HepG2 (cell line): ENCODE measurements around the gene XPO5. TPM values are rescaled to one million over a fixed set of nuclear protein-coding genes. Genes with fewer than 3 reads are reported as not detected.

Source experiments
- AHDC1 ChIP-seq: sonication (generic); formaldehyde crosslinking; IDR thresholded peaks from 2 replicates; pipeline ENCODE4 v1.5.1; 2020; ENCODE audit warnings: mild to moderate bottlenecking, missing genetic modification reagents, borderline replicate concordance
- ATF2 ChIP-seq: sonication (generic); formaldehyde crosslinking; IDR thresholded peaks from 2 replicates; pipeline ENCODE4 v1.4.0; 2020; ENCODE audit warnings: missing genetic modification reagents
- ATF4 ChIP-seq, 2 experiments: fragments of 450-650 bp in 1 of 2; sonication (generic) in 1 of 2; formaldehyde crosslinking; IDR thresholded peaks; 2 replicates each; pipeline versions ENCODE4 v1.5.0 to v1.8.0; 2020 to 2022; ENCODE audit warnings: mild to moderate bottlenecking in 1 of 2, missing genetic modification reagents in 1 of 2
- HMGXB4 ChIP-seq, 2 experiments: sonication (generic) in 1 of 2; formaldehyde crosslinking in 1 of 2; IDR thresholded peaks; 2 replicates each; pipeline versions ENCODE4 v1.4.0 to v1.6.1; 2018 to 2020; ENCODE audit warnings: missing genetic modification reagents in 2 of 2, borderline replicate concordance in 1 of 2, low read depth in 1 of 2, mild to moderate bottlenecking in 1 of 2, missing biosample characterization in 1 of 2
- KMT2B ChIP-seq: IDR thresholded peaks from 2 replicates; pipeline ENCODE4 v1.6.1; 2016; ENCODE audit warnings: missing genetic modification reagents, missing compliant biosample characterization
- MEIS2 ChIP-seq: sonication (generic); formaldehyde crosslinking; IDR thresholded peaks from 2 replicates; pipeline ENCODE4 v1.9.0; 2021; ENCODE audit warnings: mild to moderate bottlenecking, missing genetic modification reagents
- RELA ChIP-seq: sonication (generic); formaldehyde crosslinking; IDR thresholded peaks from 2 replicates; pipeline ENCODE4 v1.4.0; 2020; ENCODE audit warnings: missing genetic modification reagents
- SIN3B ChIP-seq: fragments of 150-350 bp; IDR thresholded peaks from 2 replicates; pipeline ENCODE4 v1.6.1; 2014; ENCODE audit warnings: low read length
- SP4 ChIP-seq: sonication (generic); formaldehyde crosslinking; IDR thresholded peaks from 2 replicates; pipeline ENCODE4 v1.8.1; 2023; ENCODE audit warnings: mild to moderate bottlenecking, missing genetic modification reagents
- SPEN ChIP-seq: sonication (generic); formaldehyde crosslinking; IDR thresholded peaks from 2 replicates; pipeline ENCODE4 v1.5.1; 2020; ENCODE audit warnings: low read depth, mild to moderate bottlenecking, missing genetic modification reagents
- SRSF9 ChIP-seq: fragments of 200-400 bp; formaldehyde crosslinking; IDR thresholded peaks from 2 replicates; pipeline ENCODE4 v1.6.1; 2018; ENCODE audit warnings: borderline replicate concordance, mild to moderate bottlenecking, low read depth, low read length; ENCODE audit not compliant: insufficient read depth, poor library complexity, severe bottlenecking
- ZHX1 ChIP-seq: sonication (generic); formaldehyde crosslinking; IDR thresholded peaks from 2 replicates; pipeline ENCODE4 v1.8.1; 2022; ENCODE audit warnings: low read depth, mild to moderate bottlenecking, missing genetic modification reagents
- ZNF329 ChIP-seq: sonication (generic); formaldehyde crosslinking; IDR thresholded peaks from 2 replicates; pipeline ENCODE4 v1.9.0; 2021; ENCODE audit warnings: low read depth, mild to moderate bottlenecking, missing genetic modification reagents
- ZNF546 ChIP-seq: sonication (generic); formaldehyde crosslinking; conservative IDR thresholded peaks from 2 replicates; pipeline ENCODE4 v1.8.1; 2023; ENCODE audit warnings: mild to moderate bottlenecking, missing genetic modification reagents
- polyA plus RNA-seq, 8 experiments: library from polyadenylated mRNA; depleted of rRNA in 3 of 8; stranded (reverse) in 7 of 8; unstranded in 1 of 8; fragments of >200 nt; fragmentation: Illumina TruSeq in 4 of 8; extraction: Trizol in 4 of 8; gene quantifications; 2 replicates each; pipeline versions ENCODE4 v1.2.1 to v1.2.3, GENCODE V29; 2011 to 2016; ENCODE audit warnings: low read depth in 4 of 8, missing spikeins in 1 of 8, mixed read lengths in 1 of 8; ENCODE audit not compliant: insufficient read depth in 1 of 8
- total RNA-seq, 5 experiments: library from RNA; depleted of rRNA; stranded (reverse); fragments of >200 nt; fragmentation: Illumina TruSeq; extraction: Trizol; gene quantifications; 2 replicates each; pipeline ENCODE4 v1.2.3, GENCODE V29; 2016; ENCODE audit warnings: low read depth in 1 of 5

XPO5 gene
- total and polyA plus RNA-seq, 2 of the 13 experiments (the other 11 are each of a cell fraction or from before 2014, with no cell fraction given), result 52.2 to 68.0 TPM

- TF ChIP-seq AHDC1, result peak; percentile 48; the same call in 1 of the 2 replicates
- TF ChIP-seq ZNF546 (CRISPR knock-in tag), result no peak
- TF ChIP-seq ZNF329 (CRISPR knock-in tag), result peak; percentile 56; the same call in 1 of the 2 replicates
- TF ChIP-seq MEIS2 (CRISPR knock-in tag), result no peak; the same call in 1 of the 2 replicates
- TF ChIP-seq SRSF9, result no peak
- TF ChIP-seq RELA, result no peak
- TF ChIP-seq HMGXB4 (CRISPR knock-in tag; IDR thresholded peaks at IDR 0.05; ENCODE audit: borderline replicate concordance in 1 of 2, low read depth in 1 of 2), result peak; percentile 78 to 94; a peak in 3 of 4 replicates
- TF ChIP-seq ATF2, result peak; percentile 57
- TF ChIP-seq KMT2B (CRISPR knock-in tag), result peak; percentile 87
- TF ChIP-seq ATF4 (CRISPR knock-in tag; IDR thresholded peaks at IDR 0.05), result no peak
- TF ChIP-seq SIN3B, result peak; percentile 89
- peak; percentile 97 for TF ChIP-seq SPEN (CRISPR knock-in tag)
- 0 out of 2 replicates have a peak, but pooled peaks have one; percentile 58 for TF ChIP-seq ZHX1
- TF ChIP-seq SP4 (CRISPR knock-in tag), result peak; percentile 79
Measured at GRCh38 chr6:43516697-43517504, 58.9 kb downstream of the XPO5 start, which contains the start of the genes POLR1C and YIPF3 (continued).
